ENCODE measurements around the gene RIC8B. TPM values are rescaled to one million over a fixed set of nuclear protein-coding genes. Genes with fewer than 3 reads are reported as not detected.

Gene RIC8B
- polyA plus RNA-seq, 2 donors = 1.2 to 1.5 TPM

DNA sequence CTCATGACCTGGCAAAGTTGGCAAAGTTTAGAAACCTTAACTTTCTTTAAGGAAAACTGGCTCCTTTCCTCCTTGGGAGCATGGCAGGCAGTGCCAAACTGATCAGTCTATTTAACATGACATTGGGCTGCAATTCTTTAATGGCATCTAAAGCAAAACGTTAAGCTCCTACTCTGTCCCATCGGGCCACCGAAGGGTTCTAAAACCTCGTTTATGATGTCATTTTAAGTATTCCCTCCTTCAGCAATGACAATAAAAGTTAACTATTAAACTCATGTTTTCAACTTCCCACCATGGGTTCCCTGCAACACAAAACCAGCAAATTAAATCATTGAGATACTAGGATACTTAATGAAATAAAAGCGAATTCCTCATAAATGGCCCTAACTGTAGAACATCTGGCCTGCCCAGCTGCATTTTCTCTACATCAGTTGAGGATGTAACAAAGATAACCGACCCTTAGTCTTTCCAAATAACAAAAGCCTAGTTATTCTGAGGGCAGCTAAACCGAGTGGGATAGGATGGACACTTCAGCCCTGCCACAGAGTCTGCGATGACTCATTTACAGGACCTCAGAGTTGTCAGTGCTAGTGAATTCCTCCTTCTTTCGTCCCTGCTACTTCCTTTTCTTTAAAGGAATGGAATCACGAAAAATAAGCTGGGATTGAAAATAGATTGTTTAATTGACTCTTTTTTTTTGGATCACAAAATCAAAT lies 34.5 kb upstream of the RIC8B start:
- H3K27me3 ChIP-seq (ENCODE audit: control insufficient read depth in 1 of 2, insufficient read depth in 2 of 2, low read length in 2 of 2) = peaks cover 0 to 3% of the 10 kb centered on the region in 2 donors
- WGBS, 2 donors = 60 to 61% methylated on average over 10 of the region's 10 CpGs
- H3K27ac ChIP-seq (ENCODE audit: low read depth in 2 of 2, low read length in 1 of 2) = no peak overlapping the region
- no peaks in the 10 kb centered on the region for H3K9me3 ChIP-seq (ENCODE audit: control insufficient read depth in 2 of 2, insufficient read depth in 1 of 2, low read depth in 1 of 2, low read length in 1 of 2)
- no peaks in the 10 kb centered on the region for H3K4me1 ChIP-seq (ENCODE audit: control insufficient read depth in 2 of 2, insufficient read depth in 2 of 2, low read length in 1 of 2)
- no peaks in the 10 kb centered on the region for H3K36me3 ChIP-seq (ENCODE audit: control insufficient read depth in 2 of 2, insufficient read depth in 2 of 2, low read length in 1 of 2)
- H3K4me3 ChIP-seq (ENCODE audit: low read depth in 1 of 2, low read length in 2 of 2) = no peak overlapping the region

DNA sequence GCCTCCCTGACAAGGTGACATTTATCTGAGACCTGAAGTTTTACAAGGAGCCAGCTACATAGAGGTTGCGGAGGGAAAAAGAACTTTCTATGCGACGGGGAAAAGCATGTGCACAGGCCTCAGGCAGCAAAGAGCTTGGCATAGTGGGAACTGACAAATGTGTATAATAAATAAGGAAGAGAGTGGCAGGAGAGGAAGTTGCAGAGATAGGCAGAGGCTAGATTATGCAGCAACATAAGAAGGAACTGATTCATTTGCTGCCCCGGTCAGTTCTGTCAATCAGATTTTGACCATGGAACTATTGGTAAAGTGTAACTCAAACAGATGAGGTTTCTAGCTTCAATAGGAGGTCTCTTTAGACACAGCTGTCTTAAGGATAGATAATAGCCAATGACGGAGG lies 33.7 kb upstream of the RIC8B start:
- WGBS, 2 donors = 80 to 85% methylated on average over 5 of the region's 5 CpGs
- Histone ChIP-seq H3K27ac (ENCODE audit: low read depth in 2 of 2, low read length in 1 of 2) (no peak overlapping the region), H3K4me1 (ENCODE audit: control insufficient read depth in 2 of 2, insufficient read depth in 2 of 2, low read length in 1 of 2) (no peaks in the 10 kb centered on the region), H3K4me3 (ENCODE audit: low read depth in 1 of 2, low read length in 2 of 2) (no peak overlapping the region), H3K27me3 (ENCODE audit: control insufficient read depth in 1 of 2, insufficient read depth in 2 of 2, low read length in 2 of 2) (peaks cover 0 to 3% of the 10 kb centered on the region in 2 donors), H3K36me3 (ENCODE audit: control insufficient read depth in 2 of 2, insufficient read depth in 2 of 2, low read length in 1 of 2) (no peaks in the 10 kb centered on the region), H3K9me3 (ENCODE audit: control insufficient read depth in 2 of 2, insufficient read depth in 1 of 2, low read depth in 1 of 2, low read length in 1 of 2) (no peaks in the 10 kb centered on the region)

DNA sequence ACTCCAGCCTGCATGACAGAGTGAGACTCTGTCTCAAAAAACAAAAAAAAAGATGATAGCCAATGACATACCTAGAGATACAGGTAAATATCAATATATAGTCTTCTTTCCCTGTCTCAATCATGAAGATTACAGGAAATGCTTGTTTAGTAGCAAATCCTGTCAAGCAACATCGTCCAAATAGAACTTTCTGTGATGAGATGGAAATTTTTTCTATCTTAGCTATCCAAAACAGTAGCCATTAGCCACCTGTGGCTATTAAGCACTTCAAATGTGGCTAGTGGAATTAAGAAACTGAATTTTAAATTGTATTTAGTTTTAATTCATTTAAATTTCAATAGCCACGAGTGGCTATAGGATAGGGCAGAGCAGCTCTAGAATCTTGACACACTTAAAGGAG lies 33.2 kb upstream of the RIC8B start:
- H3K36me3 ChIP-seq (ENCODE audit: control insufficient read depth in 2 of 2, insufficient read depth in 2 of 2, low read length in 1 of 2) = no peaks in the 10 kb centered on the region
- H3K4me3 ChIP-seq (ENCODE audit: low read depth in 1 of 2, low read length in 2 of 2) = no peak overlapping the region
- H3K4me1 ChIP-seq (ENCODE audit: control insufficient read depth in 2 of 2, insufficient read depth in 2 of 2, low read length in 1 of 2) = no peaks in the 10 kb centered on the region
- no peak overlapping the region for H3K27ac ChIP-seq (ENCODE audit: low read depth in 2 of 2, low read length in 1 of 2)
- no peaks in the 10 kb centered on the region for H3K9me3 ChIP-seq (ENCODE audit: control insufficient read depth in 2 of 2, insufficient read depth in 1 of 2, low read depth in 1 of 2, low read length in 1 of 2)
- 80 to 87% methylated on average over 2 of the region's 2 CpGs for WGBS, 2 donors
- peaks cover 0 to 3% of the 10 kb centered on the region in 2 donors for H3K27me3 ChIP-seq (ENCODE audit: control insufficient read depth in 1 of 2, insufficient read depth in 2 of 2, low read length in 2 of 2)

DNA sequence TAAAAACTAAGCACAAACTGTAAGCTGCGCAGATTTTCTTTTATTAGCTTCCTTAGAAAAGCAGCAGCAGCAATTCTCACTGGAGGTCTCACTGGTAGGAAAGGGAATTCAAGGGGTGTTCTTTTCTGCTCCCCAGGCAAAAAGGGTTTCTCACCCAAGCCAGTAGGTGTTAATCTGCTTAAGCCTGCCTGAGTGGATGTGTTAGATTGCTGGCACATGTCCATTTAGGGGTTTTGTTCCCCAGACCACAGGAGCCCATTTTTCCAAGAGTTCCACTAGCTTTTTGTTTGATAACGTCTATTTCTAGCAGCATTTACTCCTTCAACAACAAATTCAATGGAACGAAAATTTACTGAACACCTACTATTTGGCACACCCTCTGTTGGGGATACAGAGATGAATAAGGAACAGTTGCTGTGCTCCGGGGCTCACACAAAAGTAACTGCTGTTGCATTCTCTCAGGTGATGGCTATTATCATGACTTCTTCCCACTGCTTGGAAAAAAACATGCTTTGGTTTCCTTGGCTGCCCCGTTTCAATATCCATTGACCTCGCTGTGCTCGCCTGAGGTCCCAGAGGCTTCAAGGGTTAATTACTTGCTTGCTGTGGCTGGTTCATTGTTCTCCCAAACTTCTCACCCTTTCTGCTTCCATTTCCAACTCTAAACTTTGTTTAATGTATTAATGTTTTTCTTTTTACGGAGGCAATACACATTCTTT lies 31.1 kb upstream of the RIC8B start:
- Histone ChIP-seq H3K27ac (ENCODE audit: low read depth in 2 of 2, low read length in 1 of 2) (no peak overlapping the region), H3K36me3 (ENCODE audit: control insufficient read depth in 2 of 2, insufficient read depth in 2 of 2, low read length in 1 of 2) (no peaks in the 10 kb centered on the region), H3K4me1 (ENCODE audit: control insufficient read depth in 2 of 2, insufficient read depth in 2 of 2, low read length in 1 of 2) (no peaks in the 10 kb centered on the region), H3K27me3 (ENCODE audit: control insufficient read depth in 1 of 2, insufficient read depth in 2 of 2, low read length in 2 of 2) (peaks cover 0 to 3% of the 10 kb centered on the region in 2 donors), H3K4me3 (ENCODE audit: low read depth in 1 of 2, low read length in 2 of 2) (no peak overlapping the region), H3K9me3 (ENCODE audit: control insufficient read depth in 2 of 2, insufficient read depth in 1 of 2, low read depth in 1 of 2, low read length in 1 of 2) (no peaks in the 10 kb centered on the region)
- WGBS, 2 donors = 52 to 56% methylated on average over 8 of the region's 8 CpGs

DNA sequence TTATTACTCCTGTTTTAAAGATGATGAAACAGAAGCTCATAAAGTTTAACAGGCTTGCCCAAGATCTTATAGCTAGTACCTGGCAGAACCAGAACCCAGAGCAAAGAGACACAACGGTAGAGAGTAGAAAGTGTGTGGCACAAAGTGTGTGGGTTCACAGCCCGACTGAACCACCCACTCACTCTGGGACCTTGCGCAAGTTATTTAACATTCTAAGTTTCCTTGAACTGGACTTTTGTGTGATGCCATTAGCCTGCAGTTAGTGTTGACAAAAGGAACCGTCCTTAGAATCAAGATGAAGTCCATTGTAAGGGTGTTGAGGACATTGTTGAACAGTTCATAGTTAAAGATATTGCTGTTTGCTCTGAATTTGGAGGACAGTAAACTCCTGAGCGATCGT lies 29.9 kb upstream of the RIC8B start:
- Histone ChIP-seq H3K27me3 (ENCODE audit: control insufficient read depth in 1 of 2, insufficient read depth in 2 of 2, low read length in 2 of 2) (peaks cover 0 to 3% of the 10 kb centered on the region in 2 donors), H3K4me1 (ENCODE audit: control insufficient read depth in 2 of 2, insufficient read depth in 2 of 2, low read length in 1 of 2) (no peaks in the 10 kb centered on the region), H3K36me3 (ENCODE audit: control insufficient read depth in 2 of 2, insufficient read depth in 2 of 2, low read length in 1 of 2) (no peaks in the 10 kb centered on the region), H3K9me3 (ENCODE audit: control insufficient read depth in 2 of 2, insufficient read depth in 1 of 2, low read depth in 1 of 2, low read length in 1 of 2) (no peaks in the 10 kb centered on the region), H3K27ac (ENCODE audit: low read depth in 2 of 2, low read length in 1 of 2) (no peak overlapping the region), H3K4me3 (ENCODE audit: low read depth in 1 of 2, low read length in 2 of 2) (no peak overlapping the region)
- WGBS, 2 donors = 69 to 72% methylated on average over 6 of the region's 6 CpGs

DNA sequence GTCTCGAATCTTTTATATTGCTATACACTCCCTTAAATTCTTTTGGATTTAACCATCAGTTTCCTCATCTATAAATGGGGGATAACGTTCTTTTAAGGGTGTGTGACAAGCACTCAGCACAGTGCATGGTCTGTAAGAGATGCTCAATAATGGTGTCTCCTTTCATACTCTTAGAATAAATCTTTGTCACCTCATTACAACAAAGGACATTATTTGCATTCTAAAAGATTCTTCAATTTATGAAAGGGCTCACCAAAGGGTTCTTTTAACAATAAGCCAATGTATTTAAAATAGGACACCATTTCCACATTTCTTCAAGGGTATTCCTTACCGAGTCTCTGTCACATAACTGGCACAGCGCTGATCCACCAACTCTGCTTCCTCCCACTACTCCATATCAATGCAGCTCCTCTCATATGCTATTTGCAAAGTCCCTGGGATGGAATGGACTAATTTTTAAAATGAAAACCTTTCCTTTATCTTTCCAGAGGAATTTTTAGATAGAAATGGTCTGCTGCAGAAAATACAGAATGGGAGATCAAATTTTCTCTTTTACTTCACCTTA lies 29.2 kb upstream of the RIC8B start:
- no peaks in the 10 kb centered on the region for H3K4me1 ChIP-seq (ENCODE audit: control insufficient read depth in 2 of 2, insufficient read depth in 2 of 2, low read length in 1 of 2)
- peaks cover 0 to 3% of the 10 kb centered on the region in 2 donors for H3K27me3 ChIP-seq (ENCODE audit: control insufficient read depth in 1 of 2, insufficient read depth in 2 of 2, low read length in 2 of 2)
- no peak overlapping the region for H3K4me3 ChIP-seq (ENCODE audit: low read depth in 1 of 2, low read length in 2 of 2)
- H3K36me3 ChIP-seq (ENCODE audit: control insufficient read depth in 2 of 2, insufficient read depth in 2 of 2, low read length in 1 of 2) = no peaks in the 10 kb centered on the region
- WGBS, 2 donors = 85 to 86% methylated on average over 4 of the region's 4 CpGs
- no peaks in the 10 kb centered on the region for H3K9me3 ChIP-seq (ENCODE audit: control insufficient read depth in 2 of 2, insufficient read depth in 1 of 2, low read depth in 1 of 2, low read length in 1 of 2)
- H3K27ac ChIP-seq (ENCODE audit: low read depth in 2 of 2, low read length in 1 of 2) = no peak overlapping the region

DNA sequence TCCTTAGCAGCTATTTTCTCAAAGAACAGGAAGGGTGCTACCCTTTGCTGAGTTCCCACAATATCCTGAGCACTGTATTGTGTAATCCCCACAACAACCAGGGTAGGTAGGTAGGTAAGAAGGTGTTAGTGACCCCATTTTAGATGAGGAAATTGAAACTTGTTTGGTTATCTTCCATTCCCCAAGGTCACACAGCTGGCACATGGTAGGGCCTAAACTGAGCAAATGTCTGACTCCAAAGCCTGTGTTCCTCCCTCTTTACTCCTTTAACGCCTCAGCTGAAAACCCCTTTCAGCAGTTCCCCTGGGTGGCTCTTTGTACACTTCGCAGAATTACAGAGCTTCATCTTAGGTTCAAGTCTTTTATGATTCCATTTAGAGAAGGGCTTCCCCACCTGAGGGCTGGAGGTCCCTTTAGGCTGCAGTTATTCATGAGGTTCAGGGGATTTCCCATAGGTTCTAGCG lies 26.5 kb upstream of the RIC8B start:
- 80 to 88% methylated on average over 3 of the region's 3 CpGs for WGBS, 2 donors
- Histone ChIP-seq H3K27ac (ENCODE audit: low read depth in 2 of 2, low read length in 1 of 2) (no peak overlapping the region), H3K9me3 (ENCODE audit: control insufficient read depth in 2 of 2, insufficient read depth in 1 of 2, low read depth in 1 of 2, low read length in 1 of 2) (no peaks in the 10 kb centered on the region), H3K4me1 (ENCODE audit: control insufficient read depth in 2 of 2, insufficient read depth in 2 of 2, low read length in 1 of 2) (no peaks in the 10 kb centered on the region), H3K36me3 (ENCODE audit: control insufficient read depth in 2 of 2, insufficient read depth in 2 of 2, low read length in 1 of 2) (no peaks in the 10 kb centered on the region), H3K27me3 (ENCODE audit: control insufficient read depth in 1 of 2, insufficient read depth in 2 of 2, low read length in 2 of 2) (peaks cover 0 to 3% of the 10 kb centered on the region in 2 donors), H3K4me3 (ENCODE audit: low read depth in 1 of 2, low read length in 2 of 2) (no peak overlapping the region)

DNA sequence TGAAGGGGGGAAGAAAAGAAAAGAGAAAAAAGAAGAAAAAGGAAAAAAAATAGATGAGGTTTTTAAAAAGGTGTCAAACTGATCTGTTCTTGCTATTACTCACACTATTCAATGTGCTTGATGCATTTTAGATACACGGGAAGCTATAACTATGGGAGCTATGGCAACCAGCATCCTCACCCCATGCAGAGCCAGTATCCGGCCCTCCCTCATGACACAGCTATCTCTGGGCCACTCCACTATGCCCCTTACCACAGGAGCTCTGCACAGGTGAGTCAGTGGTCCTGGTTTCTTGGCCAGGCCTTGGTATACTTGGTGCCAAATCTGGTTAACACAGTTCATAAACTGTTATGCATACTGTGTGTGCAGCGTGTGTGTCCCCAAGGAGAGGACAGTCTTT lies 24.0 kb upstream of the RIC8B start:
- no peak overlapping the region for H3K27ac ChIP-seq (ENCODE audit: low read depth in 2 of 2, low read length in 1 of 2)
- 79 to 93% methylated on average over 3 of the region's 3 CpGs for WGBS, 2 donors
- H3K27me3 ChIP-seq (ENCODE audit: control insufficient read depth in 1 of 2, insufficient read depth in 2 of 2, low read length in 2 of 2) = no peaks in the 10 kb centered on the region
- H3K36me3 ChIP-seq (ENCODE audit: control insufficient read depth in 2 of 2, insufficient read depth in 2 of 2, low read length in 1 of 2) = no peaks in the 10 kb centered on the region
- H3K4me1 ChIP-seq (ENCODE audit: control insufficient read depth in 2 of 2, insufficient read depth in 2 of 2, low read length in 1 of 2) = no peaks in the 10 kb centered on the region
- H3K4me3 ChIP-seq (ENCODE audit: low read depth in 1 of 2, low read length in 2 of 2) = no peak overlapping the region
- no peaks in the 10 kb centered on the region for H3K9me3 ChIP-seq (ENCODE audit: control insufficient read depth in 2 of 2, insufficient read depth in 1 of 2, low read depth in 1 of 2, low read length in 1 of 2)

DNA sequence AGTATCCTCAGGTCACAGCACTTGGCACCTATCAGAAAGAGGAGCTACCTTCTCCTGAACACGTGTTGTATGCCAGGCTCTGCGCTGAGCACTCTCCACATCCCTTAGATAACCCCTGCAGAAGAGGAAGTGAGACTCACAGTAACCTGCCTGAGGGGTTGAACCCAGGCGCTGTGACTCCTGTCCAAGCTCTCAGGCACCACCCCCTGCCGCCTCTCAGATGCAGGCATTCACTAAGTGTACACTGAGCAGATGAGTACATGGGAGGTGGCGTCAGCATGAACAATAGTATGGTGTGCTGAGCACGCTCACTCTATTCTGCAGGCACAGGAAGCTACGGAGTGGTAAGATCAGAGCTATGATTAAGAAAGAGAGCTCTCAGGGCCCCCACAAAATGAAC lies 21.0 kb upstream of the RIC8B start:
- H3K27ac ChIP-seq (ENCODE audit: low read depth in 2 of 2, low read length in 1 of 2) = no peak overlapping the region
- no peak overlapping the region for H3K4me3 ChIP-seq (ENCODE audit: low read depth in 1 of 2, low read length in 2 of 2)
- no peaks in the 10 kb centered on the region for H3K36me3 ChIP-seq (ENCODE audit: control insufficient read depth in 2 of 2, insufficient read depth in 2 of 2, low read length in 1 of 2)
- 76 to 78% methylated on average over 7 of the region's 7 CpGs for WGBS, 2 donors
- no peaks in the 10 kb centered on the region for H3K27me3 ChIP-seq (ENCODE audit: control insufficient read depth in 1 of 2, insufficient read depth in 2 of 2, low read length in 2 of 2)
- no peaks in the 10 kb centered on the region for H3K9me3 ChIP-seq (ENCODE audit: control insufficient read depth in 2 of 2, insufficient read depth in 1 of 2, low read depth in 1 of 2, low read length in 1 of 2)
- peaks cover 0 to 3% of the 10 kb centered on the region in 2 donors for H3K4me1 ChIP-seq (ENCODE audit: control insufficient read depth in 2 of 2, insufficient read depth in 2 of 2, low read length in 1 of 2)
